ENCODE data around the gene MARCHF3. TPM values are rescaled to one million over a fixed set of nuclear protein-coding genes. Genes with fewer than 3 reads are reported as not detected.

MARCHF3 gene
- total and polyA plus RNA-seq, 2 donors (not counting 3 experiments of a cell fraction or from before 2014, with no cell fraction given): 31.9 to 35.0 TPM

DNA sequence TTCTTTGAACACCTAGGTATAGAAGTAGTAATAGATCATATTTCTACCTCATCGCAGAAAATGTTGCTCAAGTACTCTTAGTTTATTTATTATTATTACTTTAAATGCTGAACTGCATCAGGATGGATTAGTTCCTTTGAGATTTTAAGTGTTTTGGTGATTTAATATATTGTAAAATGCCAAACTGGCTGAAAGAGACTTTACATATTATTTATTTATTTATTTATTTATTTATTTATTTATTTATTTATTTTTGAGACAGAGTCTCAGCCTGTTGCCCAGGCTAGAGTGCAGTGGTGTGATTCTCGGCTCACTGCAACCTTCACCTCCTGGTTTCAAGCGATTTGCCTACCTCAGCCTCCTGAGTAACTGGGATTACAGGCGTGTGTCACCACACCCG lies 211.1 kb downstream of the MARCHF3 start:
- Histone ChIP-seq H4K20me1 (replicated peaks; ENCODE audit: control insufficient read depth, extremely low read depth, insufficient read depth, low read length) (no peaks in the 10 kb centered on the region), H2AFZ (ENCODE audit: low read depth, low read length) (no peak overlapping the region), H3K9me1 (replicated peaks; ENCODE audit: control insufficient read depth, extremely low read depth, insufficient read depth, low read length) (no peaks in the 10 kb centered on the region), H3K9ac (replicated peaks; ENCODE audit: extremely low read depth, insufficient read depth, low read length) (no peak overlapping the region), H3K36me3 (ENCODE audit: control insufficient read depth in 2 of 2, extremely low read depth in 1 of 2, insufficient read depth in 2 of 2, low read length in 2 of 2) (peaks cover 2 to 14% of the 10 kb centered on the region in 2 experiments), H3K27ac (ENCODE audit: insufficient read depth, low read depth, low read length) (no peak overlapping the region), H3K4me1 (ENCODE audit: control insufficient read depth, extremely low read depth, insufficient read depth, low read length) (peaks cover 14% of the 10 kb centered on the region), H3K4me3 (replicated peaks in 1 of 3; ENCODE audit: insufficient read depth in 1 of 3, low read depth in 1 of 3, low read length in 3 of 3) (no peak overlapping the region), H3K27me3 (ENCODE audit: control insufficient read depth in 2 of 2, insufficient read depth in 2 of 2, low read length in 2 of 2) (no peaks in the 10 kb centered on the region), H3K4me2 (ENCODE audit: insufficient read depth, low read length) (no peak overlapping the region), H3K9me3 (replicated peaks; ENCODE audit: control insufficient read depth, insufficient read depth, low read length) (no peaks in the 10 kb centered on the region), H3K79me2 (ENCODE audit: control insufficient read depth, insufficient read depth, low read length) (peaks cover 48% of the 10 kb centered on the region)
- intact Hi-C loops (cut with micrococcal nuclease): no loop called here
- DNase-seq (ENCODE audit: low read depth, low spot score): no peak
- no peak for FAIRE-seq
- TF ChIP-seq, protein P1, sequence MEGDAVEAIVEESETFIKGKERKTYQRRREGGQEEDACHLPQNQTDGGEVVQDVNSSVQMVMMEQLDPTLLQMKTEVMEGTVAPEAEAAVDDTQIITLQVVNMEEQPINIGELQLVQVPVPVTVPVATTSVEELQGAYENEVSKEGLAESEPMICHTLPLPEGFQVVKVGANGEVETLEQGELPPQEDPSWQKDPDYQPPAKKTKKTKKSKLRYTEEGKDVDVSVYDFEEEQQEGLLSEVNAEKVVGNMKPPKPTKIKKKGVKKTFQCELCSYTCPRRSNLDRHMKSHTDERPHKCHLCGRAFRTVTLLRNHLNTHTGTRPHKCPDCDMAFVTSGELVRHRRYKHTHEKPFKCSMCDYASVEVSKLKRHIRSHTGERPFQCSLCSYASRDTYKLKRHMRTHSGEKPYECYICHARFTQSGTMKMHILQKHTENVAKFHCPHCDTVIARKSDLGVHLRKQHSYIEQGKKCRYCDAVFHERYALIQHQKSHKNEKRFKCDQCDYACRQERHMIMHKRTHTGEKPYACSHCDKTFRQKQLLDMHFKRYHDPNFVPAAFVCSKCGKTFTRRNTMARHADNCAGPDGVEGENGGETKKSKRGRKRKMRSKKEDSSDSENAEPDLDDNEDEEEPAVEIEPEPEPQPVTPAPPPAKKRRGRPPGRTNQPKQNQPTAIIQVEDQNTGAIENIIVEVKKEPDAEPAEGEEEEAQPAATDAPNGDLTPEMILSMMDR (IDR thresholded peaks at IDR 0.05; ENCODE audit: extremely low read depth in 1 of 2, insufficient read depth in 1 of 2, low read depth in 1 of 2, low read length in 2 of 2): no peak
- no peak for TF ChIP-seq FOS (IDR thresholded peaks at IDR 0.05; ENCODE audit: borderline replicate concordance, insufficient read depth, low read length)
- TF ChIP-seq EZH2 (IDR thresholded peaks at IDR 0.05; ENCODE audit: borderline replicate concordance, low read depth, low read length, severe bottlenecking): no peak
- TF ChIP-seq, protein P2, sequence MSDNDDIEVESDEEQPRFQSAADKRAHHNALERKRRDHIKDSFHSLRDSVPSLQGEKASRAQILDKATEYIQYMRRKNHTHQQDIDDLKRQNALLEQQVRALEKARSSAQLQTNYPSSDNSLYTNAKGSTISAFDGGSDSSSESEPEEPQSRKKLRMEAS (IDR thresholded peaks at IDR 0.05; ENCODE audit: insufficient read depth, insufficient read length): no peak
- no peak for TF ChIP-seq POLR2A (IDR thresholded peaks at IDR 0.05; ENCODE audit: low read depth, low read length)
- no peak for TF ChIP-seq MYC (IDR thresholded peaks at IDR 0.05; ENCODE audit: low read depth, low read length)
- TF ChIP-seq GATA2 (IDR thresholded peaks at IDR 0.05; ENCODE audit: insufficient read depth, insufficient read length, low read depth, low read length): no peak
- no peak for TF ChIP-seq POLR2AphosphoS5 (IDR thresholded peaks at IDR 0.05; ENCODE audit: insufficient read depth, low read depth, low read length)
- TF ChIP-seq JUN (IDR thresholded peaks at IDR 0.05; ENCODE audit: borderline replicate concordance, insufficient read depth, insufficient read length, low read depth): no peak
- BruUV-seq (replicated peaks): no TSS peak
- ChIA-PET POLR2A (no interaction called here), CTCF (no interaction called here)
- dilution Hi-C loops (cut with MboI; ENCODE audit: extremely low pct_ligation_motif_present, low sequenced_read_pairs): no loop called here

Measured in endothelial cell of umbilical vein (primary cell).